ENCODE results near the gene MFAP5. TPM values are rescaled to one million over a fixed set of nuclear protein-coding genes. Genes with fewer than 3 reads are reported as not detected.

Gene MFAP5
- total RNA-seq, 1 experiment from 2014 or later: not detected

DNA sequence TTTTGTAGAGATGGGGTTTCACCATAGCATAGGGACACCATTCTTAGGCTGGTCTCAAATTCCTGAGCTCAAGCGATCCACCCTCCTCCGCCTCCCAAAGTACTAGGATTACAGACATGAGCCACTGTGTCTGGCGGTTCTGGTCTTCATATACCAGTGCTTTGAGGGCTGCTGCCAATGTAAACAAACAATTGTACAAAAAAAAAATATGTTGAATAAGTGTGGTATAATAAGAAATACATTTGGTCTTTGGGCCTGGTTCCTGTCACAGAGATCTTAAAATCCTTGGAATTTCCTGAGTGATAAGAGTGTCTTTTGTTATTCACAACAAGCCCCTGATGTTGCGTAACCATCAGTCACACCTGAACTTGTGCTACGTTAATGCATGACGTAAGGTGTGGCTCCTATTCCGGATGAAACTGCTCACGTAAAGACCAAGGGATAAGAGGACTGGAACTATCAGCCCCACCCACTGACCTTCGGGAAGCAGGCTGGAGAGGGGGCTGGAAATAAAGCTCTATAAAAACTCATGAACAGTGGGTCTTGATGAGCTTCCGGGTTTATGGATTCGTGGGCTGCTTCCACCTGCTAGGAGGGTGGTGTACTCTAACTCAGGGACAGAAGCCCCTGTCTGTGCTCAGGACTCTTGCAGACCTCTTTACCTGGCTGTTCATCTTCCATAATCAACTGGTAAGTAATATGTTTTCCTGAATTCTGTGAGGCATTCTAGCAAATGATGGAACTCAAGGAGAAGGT, 18.7 kb upstream of the MFAP5 start:
- Histone ChIP-seq H3F3A (ENCODE audit: low read length, unreplicated experiment) (no peaks in the 10 kb centered on the region), H3K9me3 (ENCODE audit: low read length) (no peaks in the 10 kb centered on the region), H3K9me2 (replicated peaks; ENCODE audit: low read length) (no peaks in the 10 kb centered on the region), H3K27me3 (ENCODE audit: low read length) (no peaks in the 10 kb centered on the region), H3K4me2 (ENCODE audit: low read length) (no peak overlapping the region), H4K20me1 (ENCODE audit: low read length) (no peaks in the 10 kb centered on the region), H3K36me3 (ENCODE audit: low read depth, low read length) (no peaks in the 10 kb centered on the region), H3K27ac (ENCODE audit: low read length) (no peak overlapping the region), H3K9ac (ENCODE audit: low read length) (no peak overlapping the region), H3K4me3 (ENCODE audit: low read length) (no peak overlapping the region), H3K4me1 (ENCODE audit: insufficient read depth, low read length) (no peaks in the 10 kb centered on the region), H3K79me2 (ENCODE audit: low read length) (no peaks in the 10 kb centered on the region), H2AFZ (ENCODE audit: low read length) (no peak overlapping the region)
- POLR2A ChIA-PET (ENCODE audit: unreplicated experiment): no interaction called here
- BruUV-seq (replicated peaks): no TSS peak
- no peak for DNase-seq
- CTCF ChIA-PET: no interaction called here
- no peak for ATAC-seq
- intact Hi-C loops (cut with micrococcal nuclease): loop anchor here (10.0 kb wide), 1 partner anchor 213 kb away; no protein-coding TSS in a partner anchor
- TF ChIP-seq EZH2 (IDR thresholded peaks at IDR 0.05; ENCODE audit: low read length, unreplicated experiment): no peak
- TF ChIP-seq, protein P1, sequence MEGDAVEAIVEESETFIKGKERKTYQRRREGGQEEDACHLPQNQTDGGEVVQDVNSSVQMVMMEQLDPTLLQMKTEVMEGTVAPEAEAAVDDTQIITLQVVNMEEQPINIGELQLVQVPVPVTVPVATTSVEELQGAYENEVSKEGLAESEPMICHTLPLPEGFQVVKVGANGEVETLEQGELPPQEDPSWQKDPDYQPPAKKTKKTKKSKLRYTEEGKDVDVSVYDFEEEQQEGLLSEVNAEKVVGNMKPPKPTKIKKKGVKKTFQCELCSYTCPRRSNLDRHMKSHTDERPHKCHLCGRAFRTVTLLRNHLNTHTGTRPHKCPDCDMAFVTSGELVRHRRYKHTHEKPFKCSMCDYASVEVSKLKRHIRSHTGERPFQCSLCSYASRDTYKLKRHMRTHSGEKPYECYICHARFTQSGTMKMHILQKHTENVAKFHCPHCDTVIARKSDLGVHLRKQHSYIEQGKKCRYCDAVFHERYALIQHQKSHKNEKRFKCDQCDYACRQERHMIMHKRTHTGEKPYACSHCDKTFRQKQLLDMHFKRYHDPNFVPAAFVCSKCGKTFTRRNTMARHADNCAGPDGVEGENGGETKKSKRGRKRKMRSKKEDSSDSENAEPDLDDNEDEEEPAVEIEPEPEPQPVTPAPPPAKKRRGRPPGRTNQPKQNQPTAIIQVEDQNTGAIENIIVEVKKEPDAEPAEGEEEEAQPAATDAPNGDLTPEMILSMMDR (conservative IDR thresholded peaks at IDR 0.05; ENCODE audit: low read depth, low read length): no peak
- TF ChIP-seq EZH2phosphoT487 (IDR thresholded peaks at IDR 0.05; ENCODE audit: borderline replicate concordance, low read length): no peak

- DNase-seq: no peak
- Histone ChIP-seq H3K27me3 (ENCODE audit: low read length) (no peaks in the 10 kb centered on the region), H3K9ac (ENCODE audit: low read length) (no peak overlapping the region), H3K9me2 (replicated peaks; ENCODE audit: low read length) (no peaks in the 10 kb centered on the region), H3K9me3 (ENCODE audit: low read length) (no peaks in the 10 kb centered on the region), H3K4me1 (ENCODE audit: insufficient read depth, low read length) (no peaks in the 10 kb centered on the region), H3K4me2 (ENCODE audit: low read length) (no peak overlapping the region), H2AFZ (ENCODE audit: low read length) (no peak overlapping the region), H3K27ac (ENCODE audit: low read length) (no peak overlapping the region), H4K20me1 (ENCODE audit: low read length) (no peaks in the 10 kb centered on the region), H3F3A (ENCODE audit: low read length, unreplicated experiment) (no peaks in the 10 kb centered on the region), H3K79me2 (ENCODE audit: low read length) (no peaks in the 10 kb centered on the region), H3K36me3 (ENCODE audit: low read depth, low read length) (no peaks in the 10 kb centered on the region), H3K4me3 (ENCODE audit: low read length) (no peak overlapping the region)
- no peak for ATAC-seq
- ChIA-PET POLR2A (ENCODE audit: unreplicated experiment) (no interaction called here), CTCF (no interaction called here)
- TF ChIP-seq EZH2phosphoT487 (IDR thresholded peaks at IDR 0.05; ENCODE audit: borderline replicate concordance, low read length) (no peak), EZH2 (IDR thresholded peaks at IDR 0.05; ENCODE audit: low read length, unreplicated experiment) (no peak)
- TF ChIP-seq, protein P1 (conservative IDR thresholded peaks at IDR 0.05; ENCODE audit: low read depth, low read length): 0 out of 2 replicates have a peak, but pooled peaks have one; percentile 12
- no TSS peak for BruUV-seq (replicated peaks)
- intact Hi-C loops (cut with micrococcal nuclease): loop anchor here (10.0 kb wide), 1 partner anchor 214 kb away; no protein-coding TSS in a partner anchor
Measured at GRCh38 chr12:8680533-8680932, 17.9 kb upstream of the MFAP5 start.

- H2AFZ ChIP-seq (ENCODE audit: low read length): no peak overlapping the region
- H3K4me3 ChIP-seq (ENCODE audit: low read length): no peak overlapping the region
- ATAC-seq: no peak
- POLR2A ChIA-PET (ENCODE audit: unreplicated experiment): no interaction called here
- no TSS peak for BruUV-seq (replicated peaks)
- H3K9ac ChIP-seq (ENCODE audit: low read length): no peak overlapping the region
- H3F3A ChIP-seq (ENCODE audit: low read length, unreplicated experiment): no peaks in the 10 kb centered on the region
- H4K20me1 ChIP-seq (ENCODE audit: low read length): no peaks in the 10 kb centered on the region
- H3K4me1 ChIP-seq (ENCODE audit: insufficient read depth, low read length): no peaks in the 10 kb centered on the region
- H3K9me2 ChIP-seq (replicated peaks; ENCODE audit: low read length): no peaks in the 10 kb centered on the region
- intact Hi-C loops (cut with micrococcal nuclease): no loop called here
- H3K9me3 ChIP-seq (ENCODE audit: low read length): no peaks in the 10 kb centered on the region
- CTCF ChIA-PET: no interaction called here
- no peaks in the 10 kb centered on the region for H3K27me3 ChIP-seq (ENCODE audit: low read length)
- no peak overlapping the region for H3K27ac ChIP-seq (ENCODE audit: low read length)
- DNase-seq: no peak
- TF ChIP-seq EZH2 (IDR thresholded peaks at IDR 0.05; ENCODE audit: low read length, unreplicated experiment): no peak
- TF ChIP-seq, protein P1 (conservative IDR thresholded peaks at IDR 0.05; ENCODE audit: low read depth, low read length): no peak
- TF ChIP-seq EZH2phosphoT487 (IDR thresholded peaks at IDR 0.05; ENCODE audit: borderline replicate concordance, low read length): no peak
- no peaks in the 10 kb centered on the region for H3K79me2 ChIP-seq (ENCODE audit: low read length)
- no peaks in the 10 kb centered on the region for H3K36me3 ChIP-seq (ENCODE audit: low read depth, low read length)
- no peak overlapping the region for H3K4me2 ChIP-seq (ENCODE audit: low read length)
Measured at GRCh38 chr12:8678661-8679111, 16.1 kb upstream of the MFAP5 start.

All from PC-3 (cell line).